GM23338 (cell line): Measurements from ENCODE around the gene GTPBP8.

Source experiments
- JUNB ChIP-seq: IDR thresholded peaks from one replicate; pipeline ENCODE4 v1.6.1; 2016; ENCODE audit warnings: antibody characterized with exemption; ENCODE audit not compliant: unreplicated experiment
- POLR2AphosphoS5 ChIP-seq: IDR thresholded peaks from 2 replicates; pipeline ENCODE4 v1.6.1; 2016; ENCODE audit warnings: antibody characterized with exemption, low read depth
- ZNF331 ChIP-seq: fragments of 250-450 bp; sonication (Bioruptor Pico); IDR thresholded peaks from 2 replicates; pipeline ENCODE4 v1.5.0; 2020; ENCODE audit warnings: low read depth, mild to moderate bottlenecking, moderate library complexity
- TF ChIP-seq, protein P1 (sequence below): IDR thresholded peaks from one replicate; pipeline ENCODE4 v1.6.1; 2018; ENCODE audit warnings: antibody characterized with exemption; ENCODE audit not compliant: unreplicated experiment
- TF ChIP-seq, protein P2 (sequence below), 2 experiments: fragments of 200-600 bp in 1 of 2; sonication (generic) in 1 of 2; conservative IDR thresholded peaks; 2 replicates each; pipeline versions ENCODE4 v1.5.1 to v1.6.1; 2016 to 2017; ENCODE audit warnings: antibody characterized with exemption in 2 of 2, low read depth in 2 of 2, mild to moderate bottlenecking in 2 of 2, moderate library complexity in 1 of 2

DNA sequence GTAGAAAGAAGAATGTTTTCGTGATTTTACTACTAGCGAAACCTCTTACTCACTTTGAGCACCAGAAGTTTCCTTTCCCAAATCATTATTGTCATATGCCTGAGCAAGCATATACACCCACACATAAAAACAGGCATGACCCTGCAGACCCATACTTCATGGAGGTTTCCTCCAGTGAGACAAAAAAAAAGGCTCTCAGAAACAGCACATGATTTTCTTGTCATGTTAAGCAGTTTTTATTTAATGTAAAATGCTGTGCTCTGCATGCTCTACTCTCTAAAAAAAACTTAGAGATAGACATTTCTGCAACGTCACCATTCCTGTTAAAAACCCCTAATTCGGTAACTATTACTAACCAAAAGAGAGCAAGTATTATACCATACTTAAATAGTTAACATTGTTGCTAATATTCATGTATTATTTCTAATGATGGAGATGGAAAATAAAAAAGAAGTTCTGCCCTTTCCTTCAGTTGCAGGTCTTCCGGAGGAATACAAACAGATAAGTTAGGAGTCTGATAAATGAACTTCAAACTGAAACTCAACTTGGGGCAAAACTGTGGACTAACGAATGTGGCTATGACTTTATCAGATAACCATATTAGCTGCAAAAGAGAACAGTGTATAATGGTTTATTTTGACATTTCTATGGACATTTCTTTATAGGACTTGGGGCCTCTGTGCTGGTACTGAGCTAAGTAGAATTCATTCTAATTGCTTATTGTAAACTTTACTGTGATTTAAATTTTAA lies 31.8 kb upstream of the GTPBP8 start:
- TF ChIP-seq, protein P1, sequence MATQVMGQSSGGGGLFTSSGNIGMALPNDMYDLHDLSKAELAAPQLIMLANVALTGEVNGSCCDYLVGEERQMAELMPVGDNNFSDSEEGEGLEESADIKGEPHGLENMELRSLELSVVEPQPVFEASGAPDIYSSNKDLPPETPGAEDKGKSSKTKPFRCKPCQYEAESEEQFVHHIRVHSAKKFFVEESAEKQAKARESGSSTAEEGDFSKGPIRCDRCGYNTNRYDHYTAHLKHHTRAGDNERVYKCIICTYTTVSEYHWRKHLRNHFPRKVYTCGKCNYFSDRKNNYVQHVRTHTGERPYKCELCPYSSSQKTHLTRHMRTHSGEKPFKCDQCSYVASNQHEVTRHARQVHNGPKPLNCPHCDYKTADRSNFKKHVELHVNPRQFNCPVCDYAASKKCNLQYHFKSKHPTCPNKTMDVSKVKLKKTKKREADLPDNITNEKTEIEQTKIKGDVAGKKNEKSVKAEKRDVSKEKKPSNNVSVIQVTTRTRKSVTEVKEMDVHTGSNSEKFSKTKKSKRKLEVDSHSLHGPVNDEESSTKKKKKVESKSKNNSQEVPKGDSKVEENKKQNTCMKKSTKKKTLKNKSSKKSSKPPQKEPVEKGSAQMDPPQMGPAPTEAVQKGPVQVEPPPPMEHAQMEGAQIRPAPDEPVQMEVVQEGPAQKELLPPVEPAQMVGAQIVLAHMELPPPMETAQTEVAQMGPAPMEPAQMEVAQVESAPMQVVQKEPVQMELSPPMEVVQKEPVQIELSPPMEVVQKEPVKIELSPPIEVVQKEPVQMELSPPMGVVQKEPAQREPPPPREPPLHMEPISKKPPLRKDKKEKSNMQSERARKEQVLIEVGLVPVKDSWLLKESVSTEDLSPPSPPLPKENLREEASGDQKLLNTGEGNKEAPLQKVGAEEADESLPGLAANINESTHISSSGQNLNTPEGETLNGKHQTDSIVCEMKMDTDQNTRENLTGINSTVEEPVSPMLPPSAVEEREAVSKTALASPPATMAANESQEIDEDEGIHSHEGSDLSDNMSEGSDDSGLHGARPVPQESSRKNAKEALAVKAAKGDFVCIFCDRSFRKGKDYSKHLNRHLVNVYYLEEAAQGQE = no peak
- TF ChIP-seq, protein P2, sequence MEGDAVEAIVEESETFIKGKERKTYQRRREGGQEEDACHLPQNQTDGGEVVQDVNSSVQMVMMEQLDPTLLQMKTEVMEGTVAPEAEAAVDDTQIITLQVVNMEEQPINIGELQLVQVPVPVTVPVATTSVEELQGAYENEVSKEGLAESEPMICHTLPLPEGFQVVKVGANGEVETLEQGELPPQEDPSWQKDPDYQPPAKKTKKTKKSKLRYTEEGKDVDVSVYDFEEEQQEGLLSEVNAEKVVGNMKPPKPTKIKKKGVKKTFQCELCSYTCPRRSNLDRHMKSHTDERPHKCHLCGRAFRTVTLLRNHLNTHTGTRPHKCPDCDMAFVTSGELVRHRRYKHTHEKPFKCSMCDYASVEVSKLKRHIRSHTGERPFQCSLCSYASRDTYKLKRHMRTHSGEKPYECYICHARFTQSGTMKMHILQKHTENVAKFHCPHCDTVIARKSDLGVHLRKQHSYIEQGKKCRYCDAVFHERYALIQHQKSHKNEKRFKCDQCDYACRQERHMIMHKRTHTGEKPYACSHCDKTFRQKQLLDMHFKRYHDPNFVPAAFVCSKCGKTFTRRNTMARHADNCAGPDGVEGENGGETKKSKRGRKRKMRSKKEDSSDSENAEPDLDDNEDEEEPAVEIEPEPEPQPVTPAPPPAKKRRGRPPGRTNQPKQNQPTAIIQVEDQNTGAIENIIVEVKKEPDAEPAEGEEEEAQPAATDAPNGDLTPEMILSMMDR (conservative IDR thresholded peaks at IDR 0.05; ENCODE audit: low read depth in 2 of 2) = no peak
- TF ChIP-seq POLR2AphosphoS5 = no peak
- no peak for TF ChIP-seq JUNB
- TF ChIP-seq ZNF331 (CRISPR knock-in tag) = no peak
